Smooth muscle cell (in vitro differentiated cells): ENCODE measurements around the gene RPS24. TPM values are rescaled to one million over a fixed set of nuclear protein-coding genes. Genes with fewer than 3 reads are reported as not detected.

ENCODE experiments used
- DNase-seq: peaks from one replicate; lab custom pipeline; 2025; ENCODE audit not compliant: unreplicated experiment; lab: John Stamatoyannopoulos, UW
- H2AFZ ChIP-seq: fragments of 200-600 bp; sonication (generic); 2 replicates; pipeline ENCODE4 v1.6.0; 2016; ENCODE audit warnings: antibody characterized with exemption, low read depth, mild to moderate bottlenecking
- H3F3A ChIP-seq: fragments of 200-600 bp; sonication (generic); 2 replicates; pipeline ENCODE4 v1.6.0; 2017; ENCODE audit warnings: antibody characterized with exemption, low read depth
- H3K27ac ChIP-seq: fragments of 200-600 bp; sonication (generic); 2 replicates; pipeline ENCODE4 v1.5.1; 2016; ENCODE audit warnings: low read depth, mild to moderate bottlenecking
- H3K27me3 ChIP-seq: fragments of 200-600 bp; sonication (generic); 2 replicates; pipeline ENCODE4 v1.6.1; 2016; ENCODE audit warnings: low read depth, mild to moderate bottlenecking
- H3K36me3 ChIP-seq: fragments of 200-600 bp; sonication (generic); 2 replicates; pipeline ENCODE4 v1.5.1; 2016; ENCODE audit warnings: low read depth
- H3K4me1 ChIP-seq: fragments of 200-600 bp; sonication (generic); 2 replicates; pipeline ENCODE4 v1.5.1; 2016; ENCODE audit warnings: low read depth
- H3K4me2 ChIP-seq: fragments of 200-600 bp; sonication (generic); 2 replicates; pipeline ENCODE4 v1.6.0; 2016; ENCODE audit warnings: mild to moderate bottlenecking
- H3K4me3 ChIP-seq: fragments of 200-600 bp; sonication (generic); 2 replicates; pipeline ENCODE4 v1.5.1; 2016; ENCODE audit warnings: mild to moderate bottlenecking
- H3K79me2 ChIP-seq: fragments of 200-600 bp; sonication (generic); 2 replicates; pipeline ENCODE4 v1.6.0; 2016; ENCODE audit warnings: low read depth, mild to moderate bottlenecking
- H3K9ac ChIP-seq: fragments of 200-600 bp; sonication (generic); 2 replicates; pipeline ENCODE4 v1.6.0; 2016; ENCODE audit warnings: low read depth
- H3K9me3 ChIP-seq: fragments of 200-600 bp; sonication (generic); replicated peaks from 2 replicates; pipeline ENCODE4 v1.5.1; 2016; ENCODE audit warnings: low read depth
- H4K20me1 ChIP-seq: fragments of 200-600 bp; sonication (generic); 2 replicates; pipeline ENCODE4 v1.6.0; 2016; ENCODE audit warnings: low read depth
- WGBS: methylation state at CpG from one replicate; pipeline ENCODE4 v1.1.7; 2016; ENCODE audit warnings: low lambda C conversion rate; 5-methylcytosine and 5-hydroxymethylcytosine counted together
- polyA plus RNA-seq: library from polyadenylated mRNA; unstranded; fragments of >200 nt; fragmentation: Nextera tagmentation; extraction: Ambion mirVana; gene quantifications from 2 replicates; pipeline ENCODE4 v1.2.1, GENCODE V29; 2016
- total RNA-seq: library from RNA; depleted of rRNA; stranded (reverse); fragments of >200 nt; gene quantifications from 2 replicates; pipeline ENCODE4 v1.2.3, GENCODE V29; 2014
- TF ChIP-seq, protein P1 (sequence below): fragments of 200-600 bp; sonication (generic); IDR thresholded peaks from 2 replicates; pipeline ENCODE4 v1.5.1; 2017; ENCODE audit warnings: borderline replicate concordance, mild to moderate bottlenecking, antibody characterized with exemption; ENCODE audit not compliant: insufficient read depth, poor library complexity, severe bottlenecking

Gene RPS24
- total and polyA plus RNA-seq, 2 experiments from 2014 or later, result 407 to 2,109 TPM

DNA sequence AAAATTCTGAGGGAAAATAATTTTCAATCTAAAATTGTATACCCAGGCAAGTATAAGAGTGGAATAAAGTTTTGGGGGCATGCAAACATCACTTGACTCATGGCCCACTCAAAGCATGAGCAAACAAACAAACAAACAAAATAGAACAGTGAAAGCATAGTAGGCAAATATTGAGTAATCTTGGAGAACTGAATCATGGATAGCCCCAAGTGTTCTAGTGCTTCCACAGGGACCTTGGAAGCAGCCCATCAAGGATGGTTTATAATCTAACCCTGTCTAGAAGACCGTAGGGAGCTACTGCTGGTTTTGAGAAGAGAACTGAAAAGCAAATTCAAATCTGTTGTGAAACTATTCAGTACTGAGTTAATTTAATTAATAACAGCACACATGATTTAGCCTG is 26.5 kb upstream of the RPS24 start:
- Histone ChIP-seq H3K36me3 (peaks cover 30% of the 10 kb centered on the region), H3F3A (no peaks in the 10 kb centered on the region), H3K27ac (no peak overlapping the region), H2AFZ (no peak overlapping the region), H3K9ac (no peak overlapping the region), H3K27me3 (no peaks in the 10 kb centered on the region), H3K79me2 (no peaks in the 10 kb centered on the region), H3K4me3 (no peak overlapping the region), H3K4me1 (no peaks in the 10 kb centered on the region), H3K4me2 (no peak overlapping the region), H3K9me3 (no peaks in the 10 kb centered on the region), H4K20me1 (no peaks in the 10 kb centered on the region)
- no peak for DNase-seq
- TF ChIP-seq, protein P1, sequence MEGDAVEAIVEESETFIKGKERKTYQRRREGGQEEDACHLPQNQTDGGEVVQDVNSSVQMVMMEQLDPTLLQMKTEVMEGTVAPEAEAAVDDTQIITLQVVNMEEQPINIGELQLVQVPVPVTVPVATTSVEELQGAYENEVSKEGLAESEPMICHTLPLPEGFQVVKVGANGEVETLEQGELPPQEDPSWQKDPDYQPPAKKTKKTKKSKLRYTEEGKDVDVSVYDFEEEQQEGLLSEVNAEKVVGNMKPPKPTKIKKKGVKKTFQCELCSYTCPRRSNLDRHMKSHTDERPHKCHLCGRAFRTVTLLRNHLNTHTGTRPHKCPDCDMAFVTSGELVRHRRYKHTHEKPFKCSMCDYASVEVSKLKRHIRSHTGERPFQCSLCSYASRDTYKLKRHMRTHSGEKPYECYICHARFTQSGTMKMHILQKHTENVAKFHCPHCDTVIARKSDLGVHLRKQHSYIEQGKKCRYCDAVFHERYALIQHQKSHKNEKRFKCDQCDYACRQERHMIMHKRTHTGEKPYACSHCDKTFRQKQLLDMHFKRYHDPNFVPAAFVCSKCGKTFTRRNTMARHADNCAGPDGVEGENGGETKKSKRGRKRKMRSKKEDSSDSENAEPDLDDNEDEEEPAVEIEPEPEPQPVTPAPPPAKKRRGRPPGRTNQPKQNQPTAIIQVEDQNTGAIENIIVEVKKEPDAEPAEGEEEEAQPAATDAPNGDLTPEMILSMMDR, result no peak
- 89% methylated on average over 1 of the region's 1 CpG for WGBS

DNA sequence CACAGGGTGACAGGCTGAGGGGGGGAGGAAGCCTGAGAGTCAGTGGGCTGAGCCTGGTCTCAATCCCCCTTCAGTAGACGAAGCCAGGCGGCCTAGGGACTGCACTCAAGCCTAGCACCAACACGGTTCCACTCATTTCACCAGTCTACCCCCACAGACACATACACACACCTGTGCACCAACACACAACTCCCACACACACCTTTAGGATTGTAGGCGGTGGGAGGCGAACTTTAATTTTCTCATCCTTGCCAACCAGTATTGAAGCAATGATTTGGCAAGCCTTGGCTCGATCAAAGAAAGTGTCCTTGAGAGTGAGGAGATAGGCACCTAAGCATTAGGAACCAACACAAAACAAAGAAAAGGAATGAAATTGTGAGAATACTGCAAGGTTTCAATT is 24.0 kb upstream of the RPS24 start:
- Histone ChIP-seq H3F3A (no peaks in the 10 kb centered on the region), H3K4me1 (no peaks in the 10 kb centered on the region), H2AFZ (no peak overlapping the region), H3K27me3 (no peaks in the 10 kb centered on the region), H3K9me3 (no peaks in the 10 kb centered on the region), H3K9ac (no peak overlapping the region), H3K27ac (no peak overlapping the region), H4K20me1 (no peaks in the 10 kb centered on the region), H3K4me3 (no peak overlapping the region), H3K4me2 (no peak overlapping the region), H3K36me3 (peaks cover 39% of the 10 kb centered on the region), H3K79me2 (no peaks in the 10 kb centered on the region)
- TF ChIP-seq, protein P1, result no peak
- DNase-seq, result no peak
- 98% methylated on average over 6 of the region's 6 CpGs for WGBS

DNA sequence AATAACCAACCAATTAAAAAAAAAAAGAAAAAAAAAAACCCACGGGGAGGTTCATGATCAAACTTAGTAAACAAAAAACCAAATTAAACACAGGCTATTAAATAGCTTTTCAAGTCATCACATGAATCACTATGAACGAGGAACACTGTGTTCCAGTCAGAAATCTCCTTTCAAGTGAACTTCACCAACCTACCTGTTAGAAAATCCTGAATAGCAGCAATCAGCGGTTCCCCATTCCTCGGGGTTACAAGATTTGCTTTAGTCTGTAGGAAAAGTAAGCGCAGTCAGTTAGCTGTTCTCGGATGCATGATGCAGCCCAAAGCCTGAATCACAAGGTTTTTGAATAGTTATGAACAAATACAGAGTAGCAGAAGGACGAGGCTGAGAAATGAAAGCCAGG is 23.4 kb upstream of the RPS24 start:
- H2AFZ ChIP-seq, result no peak overlapping the region
- 96% methylated on average over 7 of the region's 7 CpGs for WGBS
- no peaks in the 10 kb centered on the region for H3K27me3 ChIP-seq
- no peak overlapping the region for H3K4me3 ChIP-seq
- H3F3A ChIP-seq, result no peaks in the 10 kb centered on the region
- no peaks in the 10 kb centered on the region for H4K20me1 ChIP-seq
- H3K4me1 ChIP-seq, result no peaks in the 10 kb centered on the region
- no peak overlapping the region for H3K4me2 ChIP-seq
- H3K9me3 ChIP-seq, result no peaks in the 10 kb centered on the region
- no peak for DNase-seq
- no peak overlapping the region for H3K9ac ChIP-seq
- TF ChIP-seq, protein P1, result no peak
- no peaks in the 10 kb centered on the region for H3K79me2 ChIP-seq
- no peak overlapping the region for H3K27ac ChIP-seq
- H3K36me3 ChIP-seq, result peaks cover 36% of the 10 kb centered on the region

DNA sequence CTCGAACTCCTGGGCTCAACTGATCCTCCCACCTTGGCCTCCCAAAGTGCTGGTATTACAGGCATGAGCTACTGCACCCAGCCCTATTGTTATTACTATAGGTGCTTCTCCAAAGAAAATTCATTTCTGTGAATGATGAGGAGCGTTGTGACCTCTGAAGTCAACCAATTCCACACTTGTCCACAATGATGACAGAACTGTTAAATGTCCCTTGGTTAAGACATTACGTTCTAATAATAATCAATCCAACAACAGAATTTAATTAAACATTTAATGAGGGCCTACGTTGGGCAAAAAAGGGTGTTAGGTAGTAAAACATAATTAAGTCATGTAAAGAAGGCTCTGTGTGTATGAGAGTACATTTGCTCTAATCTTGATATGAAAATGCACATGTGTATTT is 22.6 kb upstream of the RPS24 start:
- H4K20me1 ChIP-seq, result no peaks in the 10 kb centered on the region
- no peaks in the 10 kb centered on the region for H3K27me3 ChIP-seq
- WGBS, result 96% methylated on average over 4 of the region's 4 CpGs
- no peak overlapping the region for H3K27ac ChIP-seq
- no peaks in the 10 kb centered on the region for H3K79me2 ChIP-seq
- H3K4me2 ChIP-seq, result no peak overlapping the region
- H3F3A ChIP-seq, result no peaks in the 10 kb centered on the region
- no peaks in the 10 kb centered on the region for H3K9me3 ChIP-seq
- TF ChIP-seq, protein P1, result no peak
- no peak overlapping the region for H3K4me3 ChIP-seq
- no peak for DNase-seq
- peaks cover 36% of the 10 kb centered on the region for H3K36me3 ChIP-seq
- H3K9ac ChIP-seq, result no peak overlapping the region
- no peak overlapping the region for H2AFZ ChIP-seq
- no peaks in the 10 kb centered on the region for H3K4me1 ChIP-seq
